HG02623 (cell line): ENCODE results near the gene GJA3.

Source experiments
- ATAC-seq: cut with Tn5 transposase; IDR thresholded peaks from one replicate; pipeline ENCODE4 v1.9.1; 2021; ENCODE audit warnings: moderate library complexity; ENCODE audit not compliant: unreplicated experiment

GJA3 gene

GRCh38 chr13:20151016-20151415, 9.8 kb downstream of the GJA3 start:
- no peak for ATAC-seq

- ATAC-seq = no peak
Measured at GRCh38 chr13:20150561-20150960, 10.3 kb downstream of the GJA3 start.

GRCh38 chr13:20149762-20150161, 11.1 kb downstream of the GJA3 start:
- ATAC-seq = no peak

GRCh38 chr13:20148501-20149183, 12.2 kb downstream of the GJA3 start:
- ATAC-seq = no peak

GRCh38 chr13:20146381-20146780, 14.5 kb downstream of the GJA3 start:
- ATAC-seq = no peak

GRCh38 chr13:20145521-20145920, 15.3 kb downstream of the GJA3 start:
- no peak for ATAC-seq

GRCh38 chr13:20144141-20144850, 16.6 kb downstream of the GJA3 start:
- ATAC-seq = no peak

GRCh38 chr13:20142927-20143480, 17.8 kb downstream of the GJA3 start:
- no peak for ATAC-seq

- ATAC-seq = no peak
Measured at GRCh38 chr13:20142023-20142926, 18.6 kb downstream of the GJA3 start.

GRCh38 chr13:20141238-20142022, 19.4 kb downstream of the GJA3 start:
- ATAC-seq = no peak

- ATAC-seq = no peak
Measured at GRCh38 chr13:20140487-20140886, 20.4 kb downstream of the GJA3 start.

GRCh38 chr13:20137875-20138274, 23.0 kb downstream of the GJA3 start:
- no peak for ATAC-seq

- ATAC-seq = no peak
Measured at GRCh38 chr13:20136781-20137703, 23.8 kb downstream of the GJA3 start.

GRCh38 chr13:20134732-20135131, 26.1 kb downstream of the GJA3 start:
- ATAC-seq = no peak

GRCh38 chr13:20132052-20132634, 28.7 kb downstream of the GJA3 start:
- no peak for ATAC-seq

GRCh38 chr13:20131057-20131832, 29.6 kb downstream of the GJA3 start:
- no peak for ATAC-seq

- ATAC-seq = no peak
Measured at GRCh38 chr13:20130652-20131051, 30.2 kb downstream of the GJA3 start.

GRCh38 chr13:20130012-20130411, 30.8 kb downstream of the GJA3 start:
- ATAC-seq = no peak
